Activated CD8-positive, alpha-beta memory T cell treated with anti-CD3 and anti-CD28 coated beads for 36 hours (primary cell): Measurements from ENCODE around the gene TTC33. TPM values are rescaled to one million over a fixed set of nuclear protein-coding genes. Genes with fewer than 3 reads are reported as not detected.

Experiments
- CTCF ChIA-PET: fragments of 350-600 bp; sonication (Branson Sonifier 250); formaldehyde crosslinking; loops from one replicate; lab custom pipeline; 2021; ENCODE audit warnings: antibody characterized with exemption; lab: Charles Lee
- POLR2A ChIA-PET: fragments of 350-600 bp; sonication (Branson Sonifier 250); formaldehyde crosslinking; loops from one replicate; lab custom pipeline; 2021; ENCODE audit warnings: antibody characterized with exemption; lab: Charles Lee
- total RNA-seq, 2 experiments: library from RNA; stranded (reverse); gene quantifications; one replicate each; pipeline ENCODE4 v1.2.3, GENCODE V29; 2021

Gene TTC33
- total RNA-seq, 2 experiments from 2014 or later = 22.2 to 23.9 TPM

- ChIA-PET POLR2A (no interaction called here), CTCF (interaction anchor here (0.7 to 1.1 kb wide), 2 partner anchors 19 to 36 kb away, joined by 3 read pairs; no protein-coding TSS in a partner anchor)
Measured at GRCh38 chr5:40540301-40540700, 215.5 kb downstream of the TTC33 start.

DNA sequence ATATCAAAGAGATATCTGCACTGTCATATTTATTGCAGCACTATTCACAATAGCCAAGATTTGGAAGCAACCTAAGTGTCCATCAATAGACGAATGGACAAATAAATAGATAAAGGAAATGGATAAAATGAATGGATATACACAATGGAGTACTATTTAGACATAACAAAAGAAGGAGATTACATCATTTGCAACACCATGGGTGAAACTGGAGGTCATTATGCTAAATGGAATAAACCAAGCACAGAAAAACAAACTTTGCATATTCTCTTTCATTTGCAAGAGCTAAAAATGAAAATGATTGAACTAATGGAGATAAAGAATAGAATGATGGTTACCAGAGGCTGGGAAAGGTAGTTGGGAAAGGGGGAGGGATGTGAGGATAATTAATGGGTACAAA is 231.1 kb downstream of the TTC33 start:
- ChIA-PET POLR2A (no interaction called here), CTCF (no interaction called here)

DNA sequence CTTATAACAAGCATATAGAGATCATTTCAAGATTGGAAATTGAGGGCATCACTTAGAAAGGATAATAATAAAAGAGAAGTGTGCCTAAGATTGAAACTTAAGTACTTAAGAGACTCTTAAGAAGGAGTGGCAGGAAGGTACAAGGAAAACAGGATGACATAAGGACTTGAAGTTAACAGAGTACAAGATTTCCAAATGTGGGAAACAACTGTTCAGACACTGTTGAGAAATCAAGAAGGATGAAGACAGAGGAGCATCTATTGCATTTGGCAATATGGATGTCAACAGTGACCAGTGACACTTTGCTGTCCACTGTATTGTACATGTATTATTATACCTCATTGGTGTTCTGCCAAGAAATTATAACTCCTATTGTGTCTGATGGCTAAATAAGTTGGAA is 233.8 kb downstream of the TTC33 start:
- CTCF ChIA-PET = no interaction called here

GRCh38 chr5:40521108-40521785 is 234.5 kb downstream of the TTC33 start:
- ChIA-PET POLR2A (no interaction called here), CTCF (no interaction called here)

More for the DNA sequence above, 233.8 kb downstream of the TTC33 start:
- POLR2A ChIA-PET = no interaction called here

DNA sequence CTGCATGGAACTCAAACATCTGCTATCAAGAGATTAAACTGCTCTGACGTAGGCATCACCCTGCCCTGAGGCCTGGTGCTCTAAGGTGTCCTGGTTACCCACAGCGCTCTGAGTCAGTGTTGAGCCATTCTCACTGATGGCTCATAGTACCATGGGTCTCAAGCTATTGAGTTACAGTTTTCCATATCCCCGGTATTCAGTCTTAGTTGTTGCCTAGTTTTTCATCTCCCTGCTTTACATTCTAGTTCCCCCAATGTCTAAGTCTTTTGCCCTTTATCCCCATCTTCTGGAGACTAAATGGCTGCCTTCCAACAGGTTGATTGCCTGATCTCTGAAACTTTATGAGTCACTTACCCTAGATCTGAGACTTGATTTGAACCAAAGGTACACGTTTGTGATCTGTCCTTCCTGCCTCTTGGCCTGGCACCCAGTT is 237.3 kb downstream of the TTC33 start:
- POLR2A ChIA-PET = no interaction called here
- CTCF ChIA-PET = no interaction called here

- CTCF ChIA-PET = no interaction called here
Measured at GRCh38 chr5:40515476-40515875, 240.3 kb downstream of the TTC33 start.

GRCh38 chr5:40514976-40515375 is 240.8 kb downstream of the TTC33 start:
- ChIA-PET POLR2A (no interaction called here), CTCF (no interaction called here)

More at GRCh38 chr5:40515476-40515875, 240.3 kb downstream of the TTC33 start:
- POLR2A ChIA-PET = no interaction called here

GRCh38 chr5:40511801-40512200 is 244.0 kb downstream of the TTC33 start:
- CTCF ChIA-PET = interaction anchor here (0.5 kb wide), 1 partner anchor 1103 kb away, joined by 3 read pairs; no protein-coding TSS in a partner anchor

DNA sequence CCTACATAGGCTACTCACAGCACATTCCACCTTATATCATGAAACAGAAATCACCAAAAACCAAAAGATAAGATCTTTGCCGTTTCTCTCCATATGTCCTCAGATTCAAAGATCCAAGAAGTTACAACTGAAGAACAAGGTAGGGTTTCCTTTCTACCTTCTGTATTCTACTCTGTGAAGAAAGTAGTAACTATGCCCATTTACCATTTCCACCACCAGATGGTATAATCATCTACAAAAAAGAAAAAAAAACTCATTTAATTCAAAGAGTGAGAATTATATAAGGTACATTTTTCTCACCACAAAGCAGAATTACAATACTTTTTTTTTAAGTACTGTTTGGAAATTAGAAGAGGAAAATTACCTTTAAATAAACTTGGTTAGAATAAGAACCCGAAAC is 248.7 kb downstream of the TTC33 start:
- ChIA-PET CTCF (no interaction called here), POLR2A (no interaction called here)

More at GRCh38 chr5:40511801-40512200, 244.0 kb downstream of the TTC33 start:
- POLR2A ChIA-PET = no interaction called here

GRCh38 chr5:40505031-40505430 is 250.7 kb downstream of the TTC33 start:
- POLR2A ChIA-PET = no interaction called here
- CTCF ChIA-PET = no interaction called here

- CTCF ChIA-PET = no interaction called here
- POLR2A ChIA-PET = no interaction called here
Measured at GRCh38 chr5:40503439-40503838, 252.3 kb downstream of the TTC33 start.

- POLR2A ChIA-PET = no interaction called here
- CTCF ChIA-PET = no interaction called here
Measured at GRCh38 chr5:40502736-40503135, 253.0 kb downstream of the TTC33 start.

DNA sequence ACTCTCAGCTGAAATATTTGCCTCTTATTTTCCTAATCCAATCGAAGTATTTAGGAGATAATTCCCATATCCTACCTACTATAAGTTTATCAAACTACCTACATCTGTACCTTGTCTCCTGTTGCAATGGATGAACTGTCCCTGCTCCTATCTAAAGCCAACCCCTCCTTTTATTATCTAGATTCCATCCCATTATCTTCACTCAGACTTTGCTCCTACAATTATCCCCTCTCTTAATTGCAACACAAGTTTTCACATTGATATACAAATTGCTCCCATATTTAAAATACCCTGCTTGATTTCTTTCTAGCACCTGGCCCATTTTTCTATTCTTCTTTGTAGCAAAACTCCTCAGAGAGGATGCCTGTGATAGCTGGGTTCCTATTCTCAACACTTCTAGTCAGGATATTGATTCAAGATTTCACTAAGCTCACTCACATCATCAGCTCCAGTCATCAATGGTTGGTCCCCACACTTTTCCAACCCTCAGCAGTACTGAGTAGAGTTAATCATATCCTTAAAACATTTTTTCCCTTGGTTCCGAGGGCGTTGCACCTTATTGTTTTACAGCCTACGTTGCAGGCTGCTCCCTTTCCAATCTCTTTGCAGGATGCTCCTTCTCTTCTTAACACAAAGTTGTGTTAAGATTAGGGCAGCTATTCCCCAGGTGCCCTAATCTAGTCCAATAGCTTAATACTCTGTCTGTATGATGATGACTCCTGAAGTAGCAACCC is 253.9 kb downstream of the TTC33 start:
- ChIA-PET CTCF (no interaction called here), POLR2A (no interaction called here)

DNA sequence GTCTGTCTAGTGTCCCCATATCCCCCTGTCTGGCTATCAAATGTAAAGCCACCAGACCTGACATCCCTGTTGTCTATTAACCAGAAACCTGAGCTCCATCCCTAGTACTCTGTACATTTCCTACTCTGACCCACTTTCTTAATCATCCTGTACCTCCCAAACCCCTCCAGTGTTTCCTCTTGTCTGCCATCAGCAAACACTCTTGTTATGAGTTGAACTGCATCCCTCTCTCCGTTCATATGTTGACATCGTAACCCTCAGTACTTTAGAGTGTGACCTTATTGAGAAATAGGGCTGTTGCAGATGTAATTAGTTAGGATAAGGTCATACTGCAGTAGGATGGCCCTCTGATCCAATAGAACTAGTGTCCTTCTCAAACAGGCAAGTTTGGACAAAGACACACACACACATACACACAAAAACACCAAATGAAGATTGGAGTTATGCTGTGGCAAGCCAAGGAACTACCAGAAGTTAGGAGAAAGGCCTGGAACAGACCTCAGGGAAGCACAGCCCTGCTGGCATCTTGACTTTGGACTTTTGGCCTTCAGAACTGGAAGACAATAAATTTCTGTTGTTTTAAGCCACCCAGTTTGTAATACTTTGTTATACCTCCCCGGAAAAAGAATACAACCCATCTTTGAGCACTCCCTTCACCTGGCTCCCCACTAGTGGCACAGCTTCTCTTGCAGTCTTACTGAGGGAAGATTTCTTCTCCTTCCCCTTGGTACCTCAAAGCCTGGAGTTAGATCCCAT is 256.1 kb downstream of the TTC33 start:
- CTCF ChIA-PET = no interaction called here
- POLR2A ChIA-PET = no interaction called here

DNA sequence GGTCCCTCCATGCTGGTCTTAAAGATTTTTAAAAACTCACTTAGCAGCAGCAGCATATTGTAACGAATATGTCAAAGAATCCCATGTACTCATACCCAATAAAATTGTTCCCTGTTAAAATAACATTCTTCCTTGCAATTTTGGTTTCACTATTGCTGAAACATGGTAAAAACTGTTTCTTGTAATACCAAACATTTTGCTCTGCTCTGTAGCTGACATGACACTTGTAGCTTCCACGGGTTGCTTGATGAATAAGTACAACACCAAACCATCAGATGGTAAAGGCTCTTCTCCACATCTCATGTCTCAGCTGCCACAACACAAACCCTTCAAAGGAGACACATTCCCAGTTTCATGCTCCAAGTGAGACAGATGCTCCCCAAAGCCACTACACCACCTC is 256.8 kb downstream of the TTC33 start:
- ChIA-PET CTCF (interaction anchor here (0.6 kb wide), 1 partner anchor 141 kb away, joined by 3 read pairs; no protein-coding TSS in a partner anchor), POLR2A (no interaction called here)

DNA sequence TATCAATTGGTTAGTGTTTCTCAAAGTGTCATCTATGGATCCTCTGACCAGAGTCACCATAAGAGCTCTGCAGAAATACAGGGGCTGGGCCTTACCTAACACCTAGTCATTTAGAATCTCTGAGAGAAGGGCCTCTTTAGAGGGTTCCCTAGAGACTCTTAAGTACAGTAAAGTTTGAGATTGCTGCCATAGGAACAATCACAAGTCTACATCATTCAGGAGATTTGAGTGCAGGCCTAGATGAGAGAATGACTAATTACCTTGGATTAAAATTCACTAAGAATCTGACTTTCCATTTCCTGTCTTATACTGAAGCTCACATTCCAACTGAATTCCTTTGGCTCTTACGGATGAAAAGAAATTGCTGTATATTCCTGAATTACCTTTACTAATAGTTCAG is 258.2 kb downstream of the TTC33 start:
- ChIA-PET POLR2A (no interaction called here), CTCF (no interaction called here)

GRCh38 chr5:40495237-40495635 is 260.5 kb downstream of the TTC33 start:
- CTCF ChIA-PET = no interaction called here
- POLR2A ChIA-PET = no interaction called here

DNA sequence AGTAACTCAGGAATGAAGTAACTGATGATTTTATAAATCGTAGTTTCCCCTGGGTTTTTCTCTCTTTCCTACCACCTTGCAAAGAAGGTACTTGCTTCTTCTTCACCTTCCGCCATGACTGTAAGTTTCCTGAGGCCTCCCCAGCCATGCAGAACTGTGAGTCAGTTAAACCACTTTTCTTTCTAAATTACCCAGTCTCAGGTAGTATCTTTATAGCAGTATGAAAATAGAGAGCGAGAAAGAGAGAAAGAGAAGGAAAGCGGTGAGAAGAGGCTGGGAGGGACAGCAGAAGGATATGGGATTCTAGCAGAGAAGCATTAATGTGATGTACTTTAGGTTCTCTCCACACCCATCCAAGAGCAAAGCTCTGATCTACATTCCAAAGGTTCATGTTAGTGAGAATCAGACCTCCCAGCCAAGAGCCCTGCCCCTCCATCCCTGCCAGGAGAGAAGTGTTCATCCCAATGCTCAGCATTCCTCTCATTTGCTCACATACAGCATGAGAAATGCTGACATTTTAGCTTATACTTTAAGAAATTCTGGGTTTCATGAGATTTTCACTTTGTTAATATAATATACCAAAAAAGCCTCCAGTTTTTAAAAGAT is 261.0 kb downstream of the TTC33 start:
- CTCF ChIA-PET = no interaction called here

DNA sequence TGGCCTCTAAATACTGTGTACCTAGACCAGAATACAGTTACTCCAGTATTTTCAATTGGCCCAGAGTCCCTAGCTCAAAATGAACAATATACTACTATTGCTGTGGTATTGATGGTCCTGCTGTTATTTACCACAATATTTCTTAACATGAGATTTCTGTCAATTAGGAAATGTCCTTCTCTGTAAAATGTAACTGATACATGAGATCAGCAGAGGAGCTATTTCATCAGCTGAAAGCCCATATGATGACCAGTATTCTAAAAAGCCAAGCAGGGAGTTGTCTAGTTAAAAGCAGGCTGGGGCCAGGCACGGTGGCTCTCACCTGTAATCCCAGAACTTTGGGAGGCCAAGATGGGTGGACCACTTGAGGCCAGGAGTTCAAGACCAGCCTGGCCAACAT is 263.7 kb downstream of the TTC33 start:
- ChIA-PET POLR2A (no interaction called here), CTCF (no interaction called here)

More for the DNA sequence above, 261.0 kb downstream of the TTC33 start:
- POLR2A ChIA-PET = no interaction called here

- POLR2A ChIA-PET = no interaction called here
Measured at GRCh38 chr5:40491644-40492043, 264.1 kb downstream of the TTC33 start.

More at GRCh38 chr5:40491644-40492043, 264.1 kb downstream of the TTC33 start:
- CTCF ChIA-PET = no interaction called here
